Mucosa of rectum (tissue), 2 donors: ENCODE results near the gene KLF7.

Source experiments
- H3K27ac ChIP-seq, 2 donors: one replicate each; pipeline ENCODE4 v1.7.0; 2013; ENCODE audit warnings: inconsistent platforms in 2 of 2, low read depth in 2 of 2, low read length in 2 of 2
- H3K27me3 ChIP-seq, 2 donors: one replicate each; pipeline ENCODE4 v1.7.0; 2013; ENCODE audit warnings: low read length in 2 of 2; ENCODE audit not compliant: control insufficient read depth in 2 of 2, insufficient read depth in 2 of 2
- H3K36me3 ChIP-seq, 2 donors: one replicate each; pipeline ENCODE4 v1.7.0; 2013; ENCODE audit warnings: low read length in 2 of 2; ENCODE audit not compliant: control insufficient read depth in 2 of 2, insufficient read depth in 2 of 2
- H3K4me1 ChIP-seq, 2 donors: one replicate each; pipeline ENCODE4 v1.7.0; 2013; ENCODE audit warnings: low read length in 2 of 2, mild to moderate bottlenecking in 1 of 2; ENCODE audit not compliant: control insufficient read depth in 2 of 2, insufficient read depth in 2 of 2
- H3K4me3 ChIP-seq, 2 donors: one replicate each; pipeline ENCODE4 v1.7.0; 2013; ENCODE audit warnings: low read length in 2 of 2
- H3K9ac ChIP-seq, 2 donors: one replicate each; pipeline ENCODE4 v1.7.0; 2013; ENCODE audit warnings: low read length in 2 of 2, low read depth in 1 of 2, mild to moderate bottlenecking in 1 of 2
- H3K9me3 ChIP-seq, 2 donors: one replicate each; pipeline ENCODE4 v1.7.0; 2013; ENCODE audit warnings: low read length in 2 of 2; ENCODE audit not compliant: control insufficient read depth in 2 of 2
- donor health status: healthy.
- donor health status: Normal muscosa, but diverticular disease.

KLF7 gene

DNA sequence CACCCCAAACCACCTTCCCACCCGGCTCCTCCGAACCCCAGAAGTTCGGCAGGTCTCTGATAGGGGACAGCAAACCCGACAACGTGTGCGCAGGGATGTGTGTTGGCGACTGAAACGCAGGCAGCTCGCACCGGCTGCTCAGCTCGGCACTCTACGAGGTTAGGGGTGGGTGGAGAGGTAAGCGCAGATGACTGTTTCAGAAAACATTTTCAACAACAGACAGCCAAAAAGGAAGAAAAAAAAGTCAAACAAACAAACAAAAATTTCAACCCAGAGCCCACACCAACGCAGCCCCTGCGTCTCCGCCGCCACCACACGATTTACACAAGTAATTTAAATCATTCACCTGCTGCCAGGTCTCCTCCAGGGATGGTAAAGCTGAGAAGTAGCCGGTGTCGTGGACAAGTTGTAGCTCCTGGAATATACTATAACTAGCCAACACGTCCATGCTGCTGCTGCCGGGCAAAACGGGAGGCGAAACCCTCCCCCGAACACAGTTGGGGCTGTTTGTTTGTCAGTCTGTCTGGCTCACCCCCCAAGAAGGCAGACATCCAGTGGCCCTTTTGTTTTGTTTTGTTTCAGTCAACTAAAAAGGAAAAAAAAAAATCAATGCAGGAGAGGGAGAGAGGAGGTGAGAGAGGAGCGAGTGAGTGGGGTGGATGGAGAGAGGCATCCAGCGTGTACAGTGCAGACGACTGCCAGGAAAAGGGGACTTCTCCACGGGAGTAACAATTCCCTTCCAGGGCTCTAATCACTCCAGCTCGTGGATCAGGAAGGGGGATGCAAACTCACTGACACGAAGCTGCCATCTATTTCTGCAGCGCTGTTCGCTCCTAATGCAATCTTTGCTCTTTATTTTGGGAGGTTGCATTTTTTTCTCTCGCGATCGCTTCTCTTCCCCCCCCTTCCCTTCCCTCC lies at the start of gene KLF7:
KLF7 (minus strand) TSS at position 828 of the 918 bp plus-strand sequence; CDS start at position 448, 380 bp downstream.
- H3K9me3 ChIP-seq = no peaks in the 10 kb centered on the region
- peak within 1 kb of the TSS; percentile 73 to 87 for H3K4me3 ChIP-seq
- peaks cover 18 to 32% of the 10 kb centered on the region in 2 donors for H3K27me3 ChIP-seq
- H3K27ac ChIP-seq = peak within 1 kb of the TSS; percentile 97
- peaks cover 0 to 11% of the 10 kb centered on the region in 2 donors for H3K4me1 ChIP-seq
- peak within 1 kb of the TSS; percentile 85 to 91 for H3K9ac ChIP-seq
- no peaks in the 10 kb centered on the region for H3K36me3 ChIP-seq

DNA sequence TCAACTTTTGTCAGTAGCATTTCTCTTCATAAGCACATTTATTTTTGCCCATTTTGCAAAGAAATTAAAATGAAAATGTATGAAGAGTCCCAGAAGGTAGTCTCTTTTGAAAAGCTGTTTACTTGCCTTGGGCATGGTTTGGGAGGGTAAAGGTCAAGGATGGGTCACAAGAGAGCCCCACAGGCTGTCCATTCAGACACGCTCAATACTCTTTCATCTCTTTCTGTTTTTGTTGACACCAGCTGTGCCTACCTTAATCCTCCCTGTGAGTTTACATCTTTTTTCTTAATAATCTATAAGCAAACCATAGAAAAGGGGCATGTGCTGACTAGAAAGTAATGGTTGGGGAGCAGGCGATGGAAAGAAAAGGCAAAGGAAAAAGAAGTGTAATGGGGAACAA lies 49.6 kb upstream of the KLF7 start:
- H3K27ac ChIP-seq = no peak overlapping the region
- no peaks in the 10 kb centered on the region for H3K9me3 ChIP-seq
- H3K36me3 ChIP-seq = no peaks in the 10 kb centered on the region
- no peak overlapping the region for H3K4me3 ChIP-seq
- no peaks in the 10 kb centered on the region for H3K4me1 ChIP-seq
- H3K9ac ChIP-seq = no peak overlapping the region
- H3K27me3 ChIP-seq = no peaks in the 10 kb centered on the region

DNA sequence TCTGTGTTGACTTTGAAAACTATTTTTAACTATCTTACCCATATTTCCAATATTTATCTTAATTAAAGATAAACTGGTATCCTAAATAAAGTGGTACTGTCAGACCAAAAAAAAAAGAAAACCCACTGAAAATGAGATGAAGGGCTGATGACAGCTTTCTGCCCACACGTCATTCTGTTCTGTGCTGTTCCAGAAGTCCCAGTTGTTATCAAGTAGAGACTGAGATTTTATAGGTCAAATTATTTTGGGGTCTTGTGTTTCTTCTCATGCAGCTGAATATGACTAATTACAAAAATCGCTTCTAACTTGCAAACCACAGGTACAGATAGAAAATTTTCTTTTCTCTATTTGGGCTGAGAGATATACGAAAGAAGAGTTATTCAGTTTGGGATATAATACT lies 48.7 kb upstream of the KLF7 start:
- H3K27ac ChIP-seq = no peak overlapping the region
- no peak overlapping the region for H3K4me3 ChIP-seq
- H3K27me3 ChIP-seq = no peaks in the 10 kb centered on the region
- H3K9ac ChIP-seq = no peak overlapping the region
- no peaks in the 10 kb centered on the region for H3K4me1 ChIP-seq
- H3K36me3 ChIP-seq = no peaks in the 10 kb centered on the region
- H3K9me3 ChIP-seq = no peaks in the 10 kb centered on the region

DNA sequence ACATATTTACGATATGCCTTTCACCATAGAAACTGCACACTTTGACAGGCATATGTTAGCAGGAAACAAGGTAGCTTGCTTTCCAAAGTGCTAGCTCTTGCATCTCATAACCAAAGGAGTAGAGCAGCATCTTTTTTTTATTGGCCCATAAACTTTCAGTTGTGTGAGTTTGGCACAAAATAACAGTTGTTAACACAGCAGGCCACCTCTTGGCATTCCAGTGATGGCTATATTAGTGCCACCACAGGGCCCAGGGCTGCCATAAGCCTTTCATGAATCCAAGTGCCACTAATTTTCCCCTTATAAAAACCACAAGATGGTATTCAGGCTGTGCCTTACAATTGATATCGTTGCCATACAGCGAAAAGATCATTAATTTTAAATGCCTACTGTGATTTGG lies 40.3 kb upstream of the KLF7 start:
- Histone ChIP-seq H3K4me1 (no peaks in the 10 kb centered on the region), H3K9me3 (no peaks in the 10 kb centered on the region), H3K27ac (no peak overlapping the region), H3K27me3 (no peaks in the 10 kb centered on the region), H3K36me3 (no peaks in the 10 kb centered on the region), H3K9ac (no peak overlapping the region), H3K4me3 (no peak overlapping the region)

DNA sequence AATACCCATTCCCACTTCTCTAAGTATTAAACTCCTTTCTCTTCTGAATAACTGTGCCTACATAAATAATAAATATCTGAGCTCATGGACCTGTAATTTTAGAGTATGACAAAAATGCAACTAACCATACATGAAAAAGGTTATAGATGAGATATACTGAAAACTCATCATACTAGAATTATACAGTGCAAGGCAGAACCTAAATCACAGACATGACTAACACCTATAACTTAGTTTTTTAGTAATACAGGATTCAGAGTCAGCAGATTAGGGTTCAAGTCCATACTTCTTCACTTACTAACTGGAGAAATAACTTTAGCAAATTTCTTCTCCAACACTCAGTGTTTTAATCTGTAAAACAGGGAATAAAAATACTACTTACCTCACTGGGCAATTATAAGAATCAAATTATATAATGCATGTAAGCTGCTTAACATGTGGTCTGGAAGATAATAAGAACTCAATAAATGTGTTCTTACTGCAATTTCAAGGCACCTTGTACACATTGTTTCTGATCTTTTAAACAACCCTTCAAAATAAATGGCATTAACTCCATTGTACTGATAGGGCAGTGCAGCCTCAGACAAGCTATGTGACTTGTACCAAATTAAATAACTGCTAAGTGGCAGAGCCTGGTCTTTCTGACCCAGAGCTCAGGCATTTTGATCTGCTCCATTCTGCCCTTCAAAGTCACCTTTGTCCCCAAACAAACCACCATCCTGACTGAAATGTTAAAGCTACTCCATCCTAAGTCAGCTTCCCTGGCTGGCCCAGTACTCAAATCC lies 39.6 kb upstream of the KLF7 start:
- no peak overlapping the region for H3K27ac ChIP-seq
- no peaks in the 10 kb centered on the region for H3K9me3 ChIP-seq
- H3K36me3 ChIP-seq = no peaks in the 10 kb centered on the region
- H3K4me1 ChIP-seq = no peaks in the 10 kb centered on the region
- no peaks in the 10 kb centered on the region for H3K27me3 ChIP-seq
- H3K9ac ChIP-seq = no peak overlapping the region
- no peak overlapping the region for H3K4me3 ChIP-seq

DNA sequence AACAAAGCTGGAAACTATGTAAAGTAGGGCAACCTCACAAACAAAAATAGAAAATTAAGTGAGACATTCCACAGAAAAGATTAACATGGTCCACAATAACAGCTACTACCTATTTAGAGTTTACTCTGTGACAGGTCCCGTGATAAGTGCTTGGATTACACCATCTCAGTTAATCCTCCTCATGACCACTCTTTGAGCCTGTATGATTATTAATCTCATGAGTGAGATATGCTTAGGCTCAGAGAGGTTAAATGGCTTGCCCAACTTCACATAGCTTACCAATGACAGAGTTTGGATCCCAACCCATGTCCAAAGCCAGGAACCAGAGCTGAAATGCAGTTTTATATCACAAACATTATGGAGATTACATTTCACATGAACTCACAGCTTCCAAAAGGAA lies 37.3 kb upstream of the KLF7 start:
- Histone ChIP-seq H3K4me3 (no peak overlapping the region), H3K36me3 (no peaks in the 10 kb centered on the region), H3K27me3 (no peaks in the 10 kb centered on the region), H3K9me3 (no peaks in the 10 kb centered on the region), H3K27ac (no peak overlapping the region), H3K9ac (no peak overlapping the region), H3K4me1 (no peaks in the 10 kb centered on the region)

DNA sequence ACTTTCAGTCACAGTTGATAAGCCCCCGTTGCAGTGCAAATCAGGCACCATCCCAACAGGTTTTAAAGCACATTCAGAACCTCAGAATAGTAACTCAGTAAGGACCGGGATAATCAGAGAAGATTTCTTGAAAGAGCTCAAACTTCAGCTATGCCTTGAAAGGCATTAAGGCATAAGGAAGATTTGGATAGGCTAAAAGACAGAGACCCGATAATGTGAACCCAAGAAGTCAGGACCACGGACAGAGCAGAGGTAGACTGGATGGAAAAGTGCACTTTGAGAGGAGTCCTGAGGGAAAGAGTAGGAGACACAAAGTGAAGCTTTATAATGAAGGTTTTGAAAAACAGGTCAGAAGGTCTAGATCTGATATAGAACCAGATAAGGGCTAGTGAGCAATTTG lies 36.9 kb upstream of the KLF7 start:
- no peaks in the 10 kb centered on the region for H3K4me1 ChIP-seq
- no peak overlapping the region for H3K4me3 ChIP-seq
- no peak overlapping the region for H3K27ac ChIP-seq
- H3K36me3 ChIP-seq = no peaks in the 10 kb centered on the region
- H3K9ac ChIP-seq = no peak overlapping the region
- no peaks in the 10 kb centered on the region for H3K9me3 ChIP-seq
- H3K27me3 ChIP-seq = no peaks in the 10 kb centered on the region

DNA sequence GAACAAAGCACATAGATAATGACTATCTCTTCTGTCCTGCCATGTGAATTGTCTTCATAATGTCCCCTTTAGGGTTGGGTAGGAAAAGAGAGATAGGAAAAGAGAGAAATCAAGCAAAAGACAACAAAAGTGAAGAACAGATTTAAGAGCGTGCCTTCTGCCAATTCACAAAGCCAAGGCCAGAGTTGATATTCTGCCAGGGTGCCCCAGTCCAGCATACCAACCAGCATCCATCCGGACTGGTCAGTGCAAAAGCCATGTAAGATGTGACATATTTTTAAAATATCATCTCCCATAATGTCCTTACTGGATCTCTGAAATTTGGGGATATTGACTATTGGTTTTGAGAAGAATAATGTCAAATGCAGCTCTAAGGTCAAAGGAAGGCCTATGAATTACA lies 35.7 kb upstream of the KLF7 start:
- H3K4me1 ChIP-seq = no peaks in the 10 kb centered on the region
- H3K27me3 ChIP-seq = no peaks in the 10 kb centered on the region
- no peaks in the 10 kb centered on the region for H3K9me3 ChIP-seq
- H3K36me3 ChIP-seq = no peaks in the 10 kb centered on the region
- no peak overlapping the region for H3K27ac ChIP-seq
- H3K4me3 ChIP-seq = no peak overlapping the region
- no peak overlapping the region for H3K9ac ChIP-seq

DNA sequence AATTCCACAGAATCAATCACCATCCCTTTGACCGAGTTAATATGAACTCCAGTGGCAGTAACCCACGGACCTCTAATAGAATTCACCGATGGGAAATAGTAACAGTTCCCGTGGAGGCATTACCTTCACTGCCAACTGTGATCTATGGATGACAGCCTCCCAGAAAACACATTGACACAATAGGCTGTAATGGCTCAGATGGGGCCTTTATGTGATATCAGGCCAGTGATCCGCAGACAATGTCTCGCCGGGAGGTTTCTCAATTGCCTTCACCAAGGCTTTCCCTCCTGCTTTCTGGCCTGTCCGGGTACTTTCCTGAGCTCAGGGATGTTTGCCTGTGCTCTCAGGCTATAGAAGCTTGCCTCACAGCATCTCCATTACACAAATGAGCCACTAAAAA lies 34.4 kb upstream of the KLF7 start:
- no peaks in the 10 kb centered on the region for H3K4me1 ChIP-seq
- no peak overlapping the region for H3K9ac ChIP-seq
- no peaks in the 10 kb centered on the region for H3K36me3 ChIP-seq
- no peak overlapping the region for H3K4me3 ChIP-seq
- no peaks in the 10 kb centered on the region for H3K9me3 ChIP-seq
- no peaks in the 10 kb centered on the region for H3K27me3 ChIP-seq
- no peak overlapping the region for H3K27ac ChIP-seq

DNA sequence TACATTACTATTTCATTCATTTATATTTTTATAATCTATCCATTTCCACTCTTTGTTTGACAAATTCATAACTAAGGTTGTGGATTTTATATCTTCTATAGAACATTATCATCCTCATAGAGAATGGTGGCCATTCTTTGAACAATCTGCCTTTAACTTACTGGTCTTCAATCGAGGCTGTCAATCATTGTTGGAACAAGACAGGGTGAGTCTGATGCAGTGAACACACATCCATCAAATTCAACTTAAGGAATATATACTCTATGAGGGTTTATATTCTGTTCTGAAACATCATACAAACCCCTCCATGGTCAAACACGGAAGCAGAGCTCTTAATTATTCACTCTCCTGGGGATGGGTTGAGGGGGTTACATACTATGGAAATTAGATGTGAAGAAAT lies 28.3 kb upstream of the KLF7 start:
- Histone ChIP-seq H3K4me3 (no peak overlapping the region), H3K9me3 (no peaks in the 10 kb centered on the region), H3K36me3 (no peaks in the 10 kb centered on the region), H3K4me1 (no peaks in the 10 kb centered on the region), H3K27ac (no peak overlapping the region), H3K27me3 (peaks cover 0 to 3% of the 10 kb centered on the region in 2 donors), H3K9ac (no peak overlapping the region)
